HG03066 (cell line): Measurements from ENCODE around the gene KCNH2.

Experiments
- ATAC-seq: cut with Tn5 transposase; IDR thresholded peaks from one replicate; pipeline ENCODE4 v1.9.1; 2021; ENCODE audit warnings: low read depth; ENCODE audit not compliant: unreplicated experiment

The KCNH2 gene

DNA sequence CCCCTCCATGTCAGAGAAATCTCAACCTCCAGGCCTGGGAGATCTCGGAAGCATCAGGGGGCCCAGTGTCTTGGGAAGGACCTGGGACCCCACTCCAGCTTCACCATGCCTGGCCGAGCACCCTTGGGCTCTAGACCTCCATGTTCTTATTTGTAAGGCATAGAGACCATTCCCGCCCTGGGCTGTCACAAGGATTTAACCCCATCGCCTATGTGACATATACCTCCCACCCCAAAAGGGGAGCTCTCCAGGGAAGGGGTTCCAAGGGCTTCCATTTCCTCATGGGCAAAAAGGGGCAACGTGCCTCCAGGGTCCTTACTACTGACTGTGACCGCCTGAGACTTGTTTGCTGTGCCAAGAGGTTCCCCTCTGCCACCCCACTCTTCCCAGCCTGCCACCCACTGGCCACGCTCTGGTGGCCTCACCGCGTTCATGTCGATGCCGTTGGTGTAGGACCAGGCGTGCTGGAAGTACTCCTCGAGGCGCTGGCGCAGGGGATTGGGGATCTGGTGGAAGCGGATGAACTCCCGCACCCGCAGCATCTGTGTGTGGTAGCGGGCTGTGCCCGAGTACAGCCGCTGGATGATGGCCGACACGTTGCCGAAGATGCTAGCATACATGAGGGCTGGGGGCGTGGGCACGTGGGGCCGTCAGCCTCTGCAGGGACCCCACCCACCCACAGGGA is 27.5 kb downstream of the KCNH2 start:
- no peak for ATAC-seq

DNA sequence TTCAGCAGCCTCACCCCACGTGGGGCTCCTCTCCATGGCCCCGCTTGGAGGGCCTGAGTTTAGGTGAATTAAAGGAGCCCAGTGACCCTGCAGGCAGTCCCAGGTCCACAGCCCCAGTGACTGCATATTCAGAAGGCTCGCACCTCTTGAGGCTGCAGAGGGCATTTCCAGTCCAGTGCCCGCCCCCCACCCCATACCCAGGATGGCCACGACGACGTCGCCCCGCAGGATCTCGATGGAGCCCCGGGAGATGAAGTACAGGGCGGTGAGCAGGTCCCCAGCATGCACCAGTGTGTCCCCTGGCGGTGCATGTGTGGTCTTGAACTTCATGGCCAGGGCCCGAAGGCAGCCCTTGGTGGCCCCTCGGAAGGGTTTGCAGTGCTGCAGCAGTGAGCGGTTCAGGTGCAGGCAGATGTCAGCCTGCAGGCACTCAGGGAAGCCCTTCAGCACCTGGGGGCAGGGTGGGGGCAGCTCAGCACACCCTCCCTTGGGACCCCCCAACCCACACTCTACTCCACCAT is 28.1 kb downstream of the KCNH2 start:
- ATAC-seq, result no peak

DNA sequence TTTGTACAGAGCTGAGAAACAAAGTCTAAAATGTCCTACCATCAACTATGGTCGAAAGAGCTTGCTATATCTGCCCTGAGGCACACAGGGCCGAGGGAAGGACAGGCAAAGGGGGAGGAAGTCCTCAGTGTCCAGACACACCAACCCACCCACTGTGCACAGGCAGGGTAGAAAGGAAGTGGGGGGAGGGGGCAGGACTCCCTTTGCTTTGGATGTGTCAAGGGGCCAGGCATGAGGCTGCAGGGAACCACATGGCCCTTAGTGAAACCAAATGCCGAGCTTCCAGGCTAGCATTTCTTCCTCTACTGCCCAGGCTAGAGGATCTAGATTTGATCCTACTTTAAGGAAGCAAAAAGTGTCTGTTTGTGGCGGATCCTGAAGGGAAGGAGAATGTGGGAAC is 28.6 kb downstream of the KCNH2 start:
- no peak for ATAC-seq

DNA sequence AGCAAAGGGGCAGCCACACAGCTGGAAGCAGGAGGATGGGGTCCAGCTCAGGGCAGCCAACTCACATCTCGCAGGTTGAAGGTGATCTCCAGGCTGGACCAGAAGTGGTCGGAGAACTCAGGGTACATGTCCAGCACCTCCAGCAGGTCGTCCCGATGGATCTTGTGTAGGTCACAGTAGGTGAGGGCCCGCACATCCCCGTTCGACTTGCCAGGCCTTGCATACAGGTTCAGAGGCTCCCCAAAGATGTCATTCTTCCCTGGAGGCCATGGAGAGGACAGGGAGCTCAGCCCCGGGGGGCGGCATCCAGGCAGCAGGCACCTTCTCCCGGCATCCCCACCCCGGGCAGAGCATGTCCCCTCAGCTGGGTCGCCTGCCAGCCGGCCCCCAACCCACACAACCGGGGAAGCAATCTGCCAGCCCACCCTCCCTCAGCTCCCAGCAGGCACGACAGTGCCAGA is 29.3 kb downstream of the KCNH2 start:
- ATAC-seq, result no peak

DNA sequence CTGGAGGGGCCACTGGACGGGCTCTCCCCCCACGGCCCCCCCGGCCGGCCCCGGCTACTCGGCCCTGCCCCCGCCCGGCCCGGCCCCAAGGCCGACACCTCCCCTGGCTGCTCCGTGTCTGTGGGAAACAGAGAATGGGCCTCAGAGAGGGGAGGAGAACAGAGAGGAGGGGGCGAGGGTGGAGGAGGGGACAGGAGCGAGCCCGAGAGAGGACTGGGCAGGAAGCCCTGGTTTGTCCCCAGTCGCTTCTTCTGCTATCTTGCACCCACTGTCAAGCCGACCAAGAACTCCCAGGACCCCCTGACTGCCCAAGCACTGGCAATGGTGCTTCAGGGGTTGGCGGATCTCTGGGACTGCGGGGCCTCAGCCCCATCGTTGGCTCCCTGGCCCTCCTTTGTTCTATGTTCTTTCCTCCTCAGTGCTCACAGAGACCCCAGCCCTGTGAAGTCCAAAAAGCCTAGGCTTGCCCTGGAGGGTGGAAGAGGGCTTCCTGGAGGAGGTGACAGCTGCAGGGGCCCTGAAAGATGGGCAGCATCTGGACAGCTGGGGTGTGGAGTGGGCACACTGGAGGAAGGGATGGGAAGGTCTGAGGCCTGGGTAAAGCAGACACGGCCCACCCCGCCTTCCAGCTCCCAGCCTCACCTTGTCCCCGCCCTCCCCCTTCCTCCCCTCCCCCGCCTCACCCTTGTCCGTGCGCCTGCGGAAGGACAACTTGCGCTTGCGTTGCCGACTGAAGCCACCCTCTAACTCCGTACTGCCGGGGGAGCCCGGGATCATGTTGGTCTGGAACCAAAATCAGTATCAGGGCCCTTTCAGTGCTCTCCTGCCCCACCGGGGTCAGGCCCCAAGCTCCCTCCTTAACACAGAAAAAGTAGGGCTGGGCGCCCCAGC is 30.1 kb downstream of the KCNH2 start:
- no peak for ATAC-seq

DNA sequence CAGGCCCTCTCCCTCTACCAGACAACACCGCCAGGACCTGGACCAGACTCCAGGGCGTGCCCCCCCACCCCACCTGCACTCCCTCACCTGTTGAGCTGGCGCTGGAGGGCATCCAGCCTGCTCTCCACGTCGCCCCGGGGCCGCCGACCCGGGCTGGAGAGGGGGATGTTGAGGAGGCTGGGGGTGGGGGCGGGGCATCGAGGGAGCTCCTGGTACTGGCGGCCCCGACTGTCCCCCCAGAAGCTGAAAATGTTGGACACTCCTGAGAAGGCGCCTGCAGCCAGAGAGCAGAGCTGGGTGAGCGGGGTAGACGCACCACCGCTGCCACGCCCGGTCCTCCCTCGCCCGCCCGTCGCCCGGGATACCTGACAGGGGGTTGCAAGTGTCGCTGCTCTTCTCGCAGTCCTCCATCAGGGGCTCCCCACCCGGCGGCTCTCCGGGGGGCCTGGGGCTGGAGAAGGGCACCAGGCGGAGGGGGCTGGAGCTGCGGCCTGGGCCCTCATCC is 30.8 kb downstream of the KCNH2 start:
- no peak for ATAC-seq

DNA sequence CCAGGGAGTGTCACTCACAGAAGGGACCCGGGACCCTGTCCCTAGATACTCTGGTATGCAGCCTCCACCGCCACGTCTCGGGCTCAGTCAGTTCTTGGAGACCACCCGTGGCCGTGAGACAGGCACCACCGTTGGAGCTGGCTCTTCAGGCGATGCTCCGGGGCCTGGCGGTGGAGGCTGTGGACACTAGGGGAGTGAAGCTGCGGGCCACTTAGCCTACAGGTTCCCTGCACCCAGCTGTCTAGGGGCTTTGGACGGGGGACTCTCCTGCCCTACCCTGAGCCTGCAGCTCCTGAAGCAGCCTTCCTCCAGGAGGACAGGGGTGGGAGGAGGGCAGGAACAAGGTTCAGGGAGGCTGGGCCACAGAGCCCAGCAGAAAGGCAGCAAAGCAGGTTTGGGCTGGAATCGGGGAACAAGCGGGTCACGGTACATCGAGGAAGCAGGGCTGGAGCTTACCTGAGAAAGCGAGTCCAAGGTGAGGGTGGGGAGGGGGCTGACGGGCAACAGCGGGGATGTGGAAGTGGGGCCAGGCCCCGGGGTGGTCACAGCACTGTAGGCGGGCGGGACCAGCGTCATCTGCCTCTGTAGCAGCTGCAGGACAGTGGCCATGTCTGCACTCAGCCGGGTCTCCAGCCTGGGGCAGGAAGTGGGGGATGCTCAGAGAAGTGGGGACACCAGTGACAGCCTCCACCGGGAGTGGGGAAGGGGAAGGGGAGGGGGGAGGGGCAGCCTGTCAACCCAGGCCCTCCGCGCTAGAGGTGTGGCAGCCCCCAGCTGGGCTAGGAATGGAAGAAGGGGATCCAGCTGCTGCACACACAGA is 31.5 kb downstream of the KCNH2 start:
- ATAC-seq, result no peak

DNA sequence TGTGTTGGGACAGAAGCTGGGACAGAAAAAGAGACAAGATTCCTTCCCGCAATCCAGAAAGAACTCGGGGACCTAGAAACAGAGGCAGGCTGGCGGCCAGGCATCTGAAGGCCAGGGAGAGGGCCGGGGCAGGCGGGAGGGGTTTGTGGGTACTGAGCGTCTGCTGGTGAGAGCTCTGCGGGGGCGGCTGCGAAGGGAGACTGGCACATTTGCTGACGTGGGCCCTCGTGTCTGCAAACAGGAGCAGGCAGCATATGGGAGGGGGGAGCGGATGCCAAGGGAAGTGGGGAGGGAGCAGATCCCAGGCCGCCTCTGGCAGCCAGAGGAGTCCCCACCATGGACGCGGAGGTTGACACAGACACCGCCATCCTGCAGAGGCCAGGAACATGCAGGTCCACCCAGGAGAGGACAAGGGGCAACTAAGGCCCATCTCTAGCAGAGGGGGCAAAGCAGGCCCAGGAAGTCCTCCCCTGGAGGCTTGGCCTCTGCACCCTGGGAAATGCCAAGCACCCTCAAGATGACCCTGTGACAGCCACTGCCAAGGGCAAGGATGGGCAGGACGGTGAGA is 32.2 kb downstream of the KCNH2 start:
- no peak for ATAC-seq

DNA sequence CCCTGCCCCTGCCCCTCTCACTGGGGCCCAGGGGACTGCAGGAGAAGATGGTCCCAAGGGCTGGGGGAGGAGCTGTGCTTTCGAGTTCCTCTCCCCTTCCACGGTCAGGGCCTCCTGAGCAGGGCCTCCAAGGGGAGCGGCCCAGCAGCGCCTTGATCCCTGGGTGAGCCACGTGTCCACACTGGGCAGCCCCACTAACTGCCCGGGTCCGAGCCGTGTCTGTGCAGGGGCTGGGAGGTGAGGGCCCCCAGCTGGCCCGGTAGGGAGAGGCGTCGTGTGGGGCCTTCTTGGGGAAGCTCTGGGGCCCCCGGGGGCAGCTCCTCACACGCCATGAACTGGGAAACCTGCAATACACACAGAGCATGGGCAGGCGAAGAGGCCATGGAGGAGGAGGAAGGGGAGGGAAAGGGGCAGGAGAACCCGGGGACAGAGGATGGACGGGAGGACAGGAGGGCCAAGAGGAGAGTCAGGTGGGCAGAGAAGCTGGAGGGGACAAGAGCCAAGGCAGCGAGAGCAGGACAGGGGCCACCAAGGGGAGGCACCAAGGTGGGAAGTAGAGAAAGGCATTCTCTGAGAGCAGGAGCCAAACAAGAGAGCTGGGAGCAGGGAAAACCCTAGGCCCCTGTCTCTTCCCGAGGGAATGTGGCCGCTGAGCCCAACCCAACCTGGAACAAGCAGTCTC is 32.8 kb downstream of the KCNH2 start:
- no peak for ATAC-seq

DNA sequence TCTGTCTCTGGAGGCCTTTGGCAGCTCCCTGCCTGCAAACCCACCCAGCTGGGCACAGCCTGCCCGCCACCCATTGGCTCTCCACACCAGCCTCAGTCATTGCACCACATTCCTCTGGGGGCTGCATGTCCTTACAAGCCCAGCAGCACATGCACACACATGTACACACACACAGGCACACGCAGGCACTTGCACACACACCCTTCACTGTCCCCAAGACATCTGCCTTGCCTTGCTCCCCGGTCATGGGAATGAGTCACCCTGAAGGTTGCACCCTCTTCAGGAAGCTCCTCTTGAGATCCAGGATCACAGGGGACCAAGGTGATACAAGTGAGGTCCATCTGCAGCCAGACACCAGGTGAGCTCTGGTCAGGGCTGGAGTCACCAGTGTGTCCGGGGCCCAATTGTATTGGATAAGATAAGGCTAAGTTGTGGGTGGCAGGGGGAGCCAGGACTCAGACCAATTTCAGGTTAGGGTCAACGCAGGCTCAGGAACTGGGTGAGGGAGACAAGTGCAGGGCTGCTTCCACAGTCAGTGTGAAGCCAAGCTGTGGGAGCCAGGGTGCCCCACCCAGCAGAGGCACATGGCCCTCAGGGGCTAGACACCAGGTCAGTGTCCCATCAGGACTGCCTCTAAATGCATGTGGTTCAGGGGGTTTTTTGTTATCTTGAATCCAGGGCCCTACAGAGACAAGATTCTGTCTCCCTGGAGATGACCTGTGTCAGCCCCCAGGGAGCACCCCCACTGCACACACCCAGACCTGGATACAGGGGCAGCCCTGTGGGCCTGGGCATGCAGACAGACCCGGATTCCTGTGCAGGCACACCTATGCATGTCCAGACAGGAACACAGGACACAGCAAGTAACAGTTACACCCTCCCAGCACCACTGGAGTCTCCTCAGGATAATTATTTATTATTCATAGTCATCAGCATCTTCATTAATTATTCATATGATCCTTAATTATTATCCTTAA is 33.8 kb downstream of the KCNH2 start:
- ATAC-seq, result no peak

DNA sequence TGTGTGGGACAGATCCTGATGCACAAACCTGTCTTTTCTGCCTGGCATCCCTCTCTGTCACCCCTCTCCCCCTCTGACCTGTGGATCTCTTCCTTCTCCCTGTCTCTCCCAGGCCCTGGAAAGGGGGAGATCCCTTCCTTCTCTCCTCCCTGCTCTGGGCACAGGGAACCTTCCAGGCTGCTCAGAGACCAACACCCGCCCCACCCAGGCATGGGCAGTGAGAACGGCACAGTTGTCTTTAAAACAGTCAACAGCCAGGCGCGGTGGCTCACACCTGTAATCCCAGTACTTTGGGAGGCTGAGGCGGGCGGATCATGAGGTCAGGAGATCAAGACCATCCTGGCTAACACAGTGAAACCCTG is 34.7 kb downstream of the KCNH2 start:
- no peak for ATAC-seq

DNA sequence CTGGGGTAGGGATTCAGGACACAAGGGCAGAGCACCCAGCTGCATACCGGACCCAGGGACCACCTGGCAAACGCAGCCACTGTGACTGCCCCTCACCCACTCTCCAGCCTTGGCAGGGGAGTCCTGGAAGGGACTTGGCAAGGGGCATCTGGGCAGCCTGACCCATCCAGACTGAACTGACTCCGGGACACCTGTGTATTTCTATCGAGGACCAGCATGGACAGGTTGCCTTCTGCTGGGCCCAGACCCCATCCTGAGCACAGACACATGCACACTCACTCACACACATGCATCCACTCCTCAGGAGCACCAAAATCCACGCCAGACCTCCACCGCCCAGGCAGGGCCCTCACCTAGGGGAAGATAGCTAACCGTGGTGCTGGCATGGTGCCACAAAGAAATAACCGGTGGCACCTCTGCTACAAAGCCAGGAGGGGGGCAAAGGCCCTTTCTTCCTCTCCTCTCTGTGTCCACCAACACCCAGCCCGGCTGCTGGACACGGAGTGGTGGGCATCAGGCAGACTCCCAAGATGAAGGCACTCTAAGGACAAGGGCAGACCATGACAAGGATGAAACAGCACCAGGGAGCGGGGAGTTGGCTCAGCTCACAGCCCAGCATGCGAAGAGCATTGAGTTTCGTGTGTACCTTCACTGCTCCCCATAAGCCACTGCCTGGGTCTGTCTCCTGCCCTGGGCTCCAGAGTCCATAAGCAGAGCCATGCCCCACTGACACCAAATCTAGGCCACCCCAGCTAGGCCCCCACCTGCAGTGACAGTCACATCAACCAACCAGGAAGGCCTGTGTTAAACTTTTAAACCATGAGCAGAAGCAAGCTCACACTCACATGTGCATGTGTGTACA is 35.3 kb downstream of the KCNH2 start:
- no peak for ATAC-seq

DNA sequence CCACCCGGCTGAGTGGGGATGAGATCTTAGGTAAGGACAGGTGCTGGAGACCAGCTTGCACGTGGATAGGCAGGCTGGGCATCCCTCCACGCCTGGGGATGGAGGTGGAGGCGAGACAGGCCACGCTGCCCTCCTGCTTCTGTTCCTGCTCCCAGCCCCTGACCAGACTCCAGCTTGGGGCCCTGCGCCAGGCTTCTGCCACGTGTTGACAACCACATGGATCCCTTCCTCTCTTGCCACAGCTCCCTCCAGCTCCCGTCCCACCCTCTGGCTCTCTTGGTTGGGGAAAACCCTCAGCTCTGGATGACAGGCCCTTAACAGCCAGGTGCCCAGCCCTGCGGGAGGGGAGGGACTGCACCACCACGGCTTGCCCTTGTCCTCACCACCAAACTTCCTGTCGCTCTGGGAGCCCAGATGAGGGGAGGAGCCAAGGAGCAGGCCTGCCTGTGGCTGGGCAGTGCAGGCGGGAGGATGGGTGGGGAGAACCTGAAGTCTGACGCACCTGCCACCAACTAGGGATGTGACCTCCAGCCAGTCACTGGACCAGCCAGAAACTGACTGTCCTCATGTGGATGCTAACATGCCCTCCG is 36.0 kb downstream of the KCNH2 start:
- ATAC-seq, result peak; percentile 65

DNA sequence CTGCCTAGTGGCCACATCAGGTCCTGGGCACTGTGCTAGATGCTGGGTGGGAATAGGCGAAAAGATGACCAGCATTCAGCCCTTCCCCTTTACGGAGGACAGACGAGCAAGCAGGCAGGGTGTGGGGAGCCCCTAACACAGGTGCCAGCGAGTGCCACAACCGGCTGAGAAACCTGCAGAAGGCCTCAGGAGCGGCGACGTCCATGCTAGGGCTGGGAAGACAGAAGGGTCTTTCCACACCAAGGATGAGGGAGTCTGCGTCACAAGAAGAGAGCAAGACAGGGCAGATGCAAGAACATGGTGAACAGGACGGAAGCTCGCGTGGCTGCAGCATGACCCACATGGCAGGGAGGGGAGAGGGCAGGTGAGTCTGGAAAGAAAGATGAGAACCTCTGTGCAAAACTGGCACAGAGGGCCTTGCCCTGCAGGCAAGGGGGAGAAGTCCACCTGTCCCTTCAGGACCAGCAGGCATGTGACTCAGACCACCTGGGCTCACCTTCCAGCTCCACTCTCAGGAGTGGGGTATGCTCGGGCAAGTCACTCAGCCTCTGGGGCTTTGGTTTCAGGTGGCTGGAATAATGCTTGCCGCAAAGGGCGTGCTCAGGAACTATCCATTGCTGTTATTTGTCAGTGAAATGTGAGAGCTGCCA is 36.6 kb downstream of the KCNH2 start:
- no peak for ATAC-seq

DNA sequence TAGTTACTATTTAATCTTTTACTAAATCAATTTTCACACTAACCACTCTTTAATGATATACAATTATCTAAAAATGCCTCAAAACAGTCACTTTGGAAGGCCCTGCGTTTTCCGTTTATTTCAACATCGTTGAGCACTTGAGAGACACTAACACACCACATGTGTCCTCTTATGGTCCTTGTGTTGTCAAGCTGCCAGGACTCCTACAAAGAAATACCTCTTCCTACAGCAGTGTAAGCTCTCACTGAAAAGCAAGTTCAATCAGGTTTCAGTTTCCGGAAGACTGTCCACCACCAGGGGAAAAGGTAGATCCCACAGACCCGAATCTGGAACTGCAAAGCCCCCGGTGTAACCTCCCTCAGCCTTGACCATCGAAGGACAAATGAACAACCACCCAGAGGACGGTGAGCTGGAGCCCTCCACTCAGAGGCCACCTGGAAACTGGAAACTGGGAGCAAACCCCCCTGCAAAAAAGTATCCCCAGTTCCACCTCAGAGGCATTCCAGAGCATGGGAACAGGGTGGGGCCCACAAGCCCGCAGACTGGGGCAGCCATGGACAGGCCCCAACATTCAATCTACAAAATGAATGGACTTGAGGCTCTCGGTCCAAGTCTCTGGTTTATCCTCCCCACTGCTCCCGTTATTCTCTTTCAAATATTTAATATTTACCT is 37.6 kb downstream of the KCNH2 start:
- ATAC-seq, result no peak

DNA sequence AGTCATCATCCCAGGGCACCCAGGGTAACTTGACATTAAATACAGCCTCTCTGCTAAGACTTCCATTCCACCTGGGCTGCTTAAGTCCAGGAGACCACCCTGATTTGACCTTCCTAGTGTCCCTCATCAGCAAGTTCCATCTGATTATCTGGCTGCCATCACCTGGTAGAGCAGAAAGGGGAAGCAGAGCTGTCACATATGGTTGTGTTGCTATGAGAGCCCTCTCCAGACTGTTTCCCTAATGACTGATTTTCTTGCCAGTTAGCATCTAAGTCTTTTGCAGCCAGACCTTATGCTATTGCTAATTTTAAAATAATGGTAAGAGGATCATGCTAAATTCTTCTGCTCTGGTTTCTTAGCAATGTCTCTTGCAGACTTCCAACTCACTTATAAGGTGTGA is 38.7 kb downstream of the KCNH2 start:
- ATAC-seq, result no peak
